Urinary bladder (tissue), 4 donors: ENCODE data around the gene ST3GAL4. TPM values are rescaled to one million over a fixed set of nuclear protein-coding genes. Genes with fewer than 3 reads are reported as not detected.

Source experiments
- DNase-seq: peaks from one replicate; pipeline ENCODE4 v3.0.0-alpha.2; 2015; ENCODE audit errors: extremely low spot score
- H3K27ac ChIP-seq: one replicate; pipeline ENCODE4 v1.5.1; 2013; ENCODE audit warnings: low read depth, mild to moderate bottlenecking, moderate library complexity
- H3K36me3 ChIP-seq: one replicate; pipeline ENCODE4 v1.6.1; 2013; ENCODE audit warnings: mild to moderate bottlenecking, moderate library complexity; ENCODE audit not compliant: insufficient read depth
- H3K4me1 ChIP-seq: one replicate; pipeline ENCODE4 v1.6.1; 2013; ENCODE audit warnings: mild to moderate bottlenecking, moderate library complexity; ENCODE audit not compliant: insufficient read depth
- H3K4me3 ChIP-seq: one replicate; pipeline ENCODE4 v1.5.1; 2013; ENCODE audit warnings: low read depth, low read length
- WGBS: extraction: QIAGEN DNeasy Blood & Tissue Kit; methylation state at CpG from one replicate; pipeline ENCODE4 v1.1.7; 2013; 5-methylcytosine and 5-hydroxymethylcytosine counted together
- polyA plus RNA-seq: library from polyadenylated mRNA; stranded (reverse); fragments of 200-250 nt; gene quantifications from one replicate; pipeline ENCODE4 v1.2.3, GENCODE V29; 2013
- total RNA-seq: library from RNA; depleted of rRNA; stranded (reverse); fragments of >200 nt; gene quantifications from one replicate; pipeline ENCODE4 v1.2.3, GENCODE V29; 2014
- donor health status: healthy with polysubstance abuse.
- donor health status: healthy.

Gene ST3GAL4
- total and polyA plus RNA-seq, 2 donors, result 35.2 to 48.5 TPM

- 71% methylated on average over 6 of the region's 6 CpGs for WGBS
- no peak overlapping the region for H3K27ac ChIP-seq
- no peaks in the 10 kb centered on the region for H3K4me1 ChIP-seq
- no peaks in the 10 kb centered on the region for H3K36me3 ChIP-seq
- no peak for DNase-seq
- no peak overlapping the region for H3K4me3 ChIP-seq
Observed at GRCh38 chr11:126432525-126432924, 77.0 kb downstream of the ST3GAL4 start.

GRCh38 chr11:126433244-126433846 is 77.9 kb downstream of the ST3GAL4 start:
- no peak for DNase-seq
- 92% methylated on average over 11 of the region's 11 CpGs for WGBS
- no peak overlapping the region for H3K4me3 ChIP-seq
- no peak overlapping the region for H3K27ac ChIP-seq
- no peaks in the 10 kb centered on the region for H3K4me1 ChIP-seq
- H3K36me3 ChIP-seq, result no peaks in the 10 kb centered on the region

GRCh38 chr11:126433989-126434949 is 78.8 kb downstream of the ST3GAL4 start:
- Histone ChIP-seq H3K36me3 (no peaks in the 10 kb centered on the region), H3K27ac (no peak overlapping the region), H3K4me3 (no peak overlapping the region), H3K4me1 (no peaks in the 10 kb centered on the region)
- 81% methylated on average over 16 of the region's 16 CpGs for WGBS
- no peak for DNase-seq

- no peaks in the 10 kb centered on the region for H3K36me3 ChIP-seq
- H3K4me3 ChIP-seq, result no peak overlapping the region
- H3K4me1 ChIP-seq, result no peaks in the 10 kb centered on the region
- 86% methylated on average over 12 of the region's 12 CpGs for whole genome bisulfite sequencing
- no peak overlapping the region for H3K27ac ChIP-seq
- no peak for DNase-seq
Observed at GRCh38 chr11:126434950-126435335, 79.5 kb downstream of the ST3GAL4 start.

- Histone ChIP-seq H3K4me3 (no peak overlapping the region), H3K27ac (no peak overlapping the region), H3K36me3 (no peaks in the 10 kb centered on the region), H3K4me1 (no peaks in the 10 kb centered on the region)
- whole genome bisulfite sequencing, result 93% methylated on average over 7 of the region's 7 CpGs
- no peak for DNase-seq
Observed at GRCh38 chr11:126436209-126436755, 80.8 kb downstream of the ST3GAL4 start.

GRCh38 chr11:126437731-126438130 is 82.2 kb downstream of the ST3GAL4 start:
- Histone ChIP-seq H3K4me3 (no peak overlapping the region), H3K4me1 (no peaks in the 10 kb centered on the region), H3K27ac (no peak overlapping the region), H3K36me3 (no peaks in the 10 kb centered on the region)
- WGBS, result 98% methylated on average over 5 of the region's 5 CpGs
- no peak for DNase-seq

GRCh38 chr11:126438272-126438671 is 82.8 kb downstream of the ST3GAL4 start:
- no peak overlapping the region for H3K27ac ChIP-seq
- WGBS, result 61% methylated on average over 9 of the region's 9 CpGs
- no peak overlapping the region for H3K4me3 ChIP-seq
- no peaks in the 10 kb centered on the region for H3K4me1 ChIP-seq
- DNase-seq, result no peak
- H3K36me3 ChIP-seq, result no peaks in the 10 kb centered on the region

- H3K4me1 ChIP-seq, result no peaks in the 10 kb centered on the region
- no peak for DNase-seq
- 57% methylated on average over 5 of the region's 5 CpGs for WGBS
- H3K4me3 ChIP-seq, result no peak overlapping the region
- no peak overlapping the region for H3K27ac ChIP-seq
- no peaks in the 10 kb centered on the region for H3K36me3 ChIP-seq
Observed at GRCh38 chr11:126438691-126439090, 83.2 kb downstream of the ST3GAL4 start.

GRCh38 chr11:126440276-126440675 is 84.8 kb downstream of the ST3GAL4 start:
- 71% methylated on average over 22 of the region's 22 CpGs for WGBS

GRCh38 chr11:126440792-126441514 is 85.5 kb downstream of the ST3GAL4 start:
- peak; percentile 75 for DNase-seq
- H3K4me1 ChIP-seq, result no peaks in the 10 kb centered on the region
- WGBS, result 25% methylated on average over 21 of the region's 21 CpGs

More at GRCh38 chr11:126440276-126440675, 84.8 kb downstream of the ST3GAL4 start:
- Histone ChIP-seq H3K4me3 (no peak overlapping the region), H3K36me3 (no peaks in the 10 kb centered on the region), H3K4me1 (no peaks in the 10 kb centered on the region), H3K27ac (no peak overlapping the region)
- no peak for DNase-seq

GRCh38 chr11:126443120-126443519 is 87.6 kb downstream of the ST3GAL4 start:
- Histone ChIP-seq H3K36me3 (no peaks in the 10 kb centered on the region), H3K27ac (no peak overlapping the region), H3K4me1 (no peaks in the 10 kb centered on the region), H3K4me3 (no peak overlapping the region)
- 64% methylated on average over 13 of the region's 13 CpGs for WGBS
- DNase-seq, result no peak

More at GRCh38 chr11:126440792-126441514, 85.5 kb downstream of the ST3GAL4 start:
- no peak overlapping the region for H3K27ac ChIP-seq
- no peaks in the 10 kb centered on the region for H3K36me3 ChIP-seq
- H3K4me3 ChIP-seq, result no peak overlapping the region

GRCh38 chr11:126444072-126444471 is 88.6 kb downstream of the ST3GAL4 start:
- Histone ChIP-seq H3K36me3 (no peaks in the 10 kb centered on the region), H3K4me3 (no peak overlapping the region), H3K4me1 (no peaks in the 10 kb centered on the region), H3K27ac (no peak overlapping the region)
- no peak for DNase-seq
- WGBS, result 80% methylated on average over 7 of the region's 7 CpGs

GRCh38 chr11:126446581-126446980 is 91.1 kb downstream of the ST3GAL4 start:
- Histone ChIP-seq H3K4me3 (no peak overlapping the region), H3K4me1 (no peaks in the 10 kb centered on the region), H3K27ac (no peak overlapping the region), H3K36me3 (no peaks in the 10 kb centered on the region)
- 94% methylated on average over 10 of the region's 10 CpGs for WGBS
- no peak for DNase-seq
